ENCODE results near the gene CRADD. TPM values are rescaled to one million over a fixed set of nuclear protein-coding genes. Genes with fewer than 3 reads are reported as not detected.

CRADD gene
- total and polyA plus RNA-seq, 2 of the 4 experiments (the other 2 are of a cell fraction) = 11.1 to 14.0 TPM

DNA sequence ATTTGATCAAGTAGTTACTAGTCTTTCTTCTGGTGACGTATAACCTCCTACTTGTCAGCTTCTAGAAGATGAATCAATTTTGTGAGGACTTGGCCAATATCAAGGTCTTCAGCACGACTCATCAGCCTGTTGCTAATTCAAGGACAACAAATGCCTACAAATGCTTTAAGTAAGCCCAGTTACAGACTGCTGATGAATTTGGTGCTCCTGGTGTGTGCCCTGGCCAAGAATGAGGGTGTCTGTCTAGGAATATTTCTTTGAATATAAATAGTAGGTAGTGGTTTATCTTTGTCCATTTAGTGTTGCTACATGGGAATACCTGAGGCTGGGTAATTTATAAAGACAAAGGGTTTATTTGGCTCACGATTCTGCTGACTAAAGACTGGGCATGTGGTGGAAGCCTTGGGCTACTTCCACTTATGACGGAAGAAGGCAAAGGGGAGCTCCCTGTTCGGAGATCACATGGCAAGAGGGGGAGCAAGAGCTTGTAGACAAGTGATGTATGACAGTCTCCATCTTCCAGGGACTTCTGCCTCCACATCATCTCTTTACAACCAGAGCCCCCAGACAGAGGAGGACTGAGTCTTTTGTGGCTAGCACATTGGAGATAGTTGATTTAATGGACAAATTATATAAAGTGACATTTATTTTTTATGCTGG is 180.2 kb downstream of the CRADD start:
- Histone ChIP-seq H2BK120ac (ENCODE audit: low read depth, low read length) (no peak overlapping the region), H3K18ac (ENCODE audit: low read depth, low read length) (no peak overlapping the region), H3K4me2 (ENCODE audit: low read depth, low read length) (no peak overlapping the region), H4K5ac (ENCODE audit: low read depth, low read length) (no peak overlapping the region; the same call in 1 of the 2 replicates), H2BK20ac (ENCODE audit: low read depth, low read length) (no peak overlapping the region), H3K4me1 (ENCODE audit: control insufficient read depth, insufficient read depth, low read length) (0 out of 2 replicates have a peak, but pooled peaks cover 2% of the 10 kb centered on the region), H3K27me3 (ENCODE audit: control insufficient read depth, insufficient read depth, low read length) (no peaks in the 10 kb centered on the region), H3K36me3 (ENCODE audit: control insufficient read depth, insufficient read depth, low read length) (no peaks in the 10 kb centered on the region), H3K9me1 (ENCODE audit: insufficient read depth, low read length) (no peaks in the 10 kb centered on the region; the same call in 1 of the 2 replicates), H3K79me1 (ENCODE audit: low read depth in 1 of 2, low read length in 2 of 2) (no peaks in the 10 kb centered on the region), H3K27ac (ENCODE audit: insufficient read depth, low read length) (no peak overlapping the region), H3K4me3 (ENCODE audit: insufficient read depth, low read depth, low read length) (no peak overlapping the region), H2BK5ac (ENCODE audit: low read depth, low read length, poor library complexity, severe bottlenecking) (no peak overlapping the region), H2AFZ (replicated peaks; ENCODE audit: low read length, poor library complexity) (no peak overlapping the region), H2AK9ac (replicated peaks; ENCODE audit: low read depth, low read length, poor library complexity) (no peak overlapping the region), H4K91ac (ENCODE audit: insufficient read depth, low read depth, low read length) (no peak overlapping the region), H3K14ac (replicated peaks; ENCODE audit: low read depth, low read length) (0 out of 2 replicates have a peak overlapping the region, but pooled peaks have one; percentile 24), H4K20me1 (ENCODE audit: insufficient read depth, low read length) (no peaks in the 10 kb centered on the region), H3K9ac (ENCODE audit: low read depth, low read length) (no peak overlapping the region), H3K23ac (ENCODE audit: low read depth, low read length) (no peak overlapping the region), H2AK5ac (ENCODE audit: low read depth, low read length) (peak overlapping the region; percentile 15; the same call in 1 of the 2 replicates), H4K8ac (ENCODE audit: low read depth in 2 of 2, low read length in 2 of 2) (no peak overlapping the region), H3K9me3 (ENCODE audit: control insufficient read depth, insufficient read depth, low read length) (no peaks in the 10 kb centered on the region), H2BK15ac (ENCODE audit: low read depth, low read length) (no peak overlapping the region), H3K56ac (ENCODE audit: extremely low read depth, insufficient read depth, low read length) (no peak overlapping the region), H3K4ac (ENCODE audit: low read depth, low read length) (no peak overlapping the region)
- ChIA-PET CTCF (interaction anchor here (0.5 kb wide), 1 partner anchor 414 kb away, joined by 3 read pairs; no protein-coding TSS in a partner anchor), POLR2A (ENCODE audit: unreplicated experiment) (no interaction called here)
- in situ Hi-C loops (cut with MboI; ENCODE audit: low sequenced_read_pairs) = no loop called here
- no TSS peak for BruUV-seq (replicated peaks)
- intact Hi-C loops (cut with micrococcal nuclease) = no loop called here
- dilution Hi-C loops (cut with HindIII; ENCODE audit: low sequenced_read_pairs, unreplicated experiment) = no loop called here
- peak; percentile 84 for DNase-seq
- no peak for TF ChIP-seq POLR2A (IDR thresholded peaks at IDR 0.05; ENCODE audit: low read depth, low read length)
- peak; percentile 61; the same call in 1 of the 2 replicates for TF ChIP-seq CEBPB (IDR thresholded peaks at IDR 0.05; ENCODE audit: low read depth, low read length)
- 0 out of 2 replicates have a peak, but pooled peaks have one; percentile 30 for TF ChIP-seq FOS (IDR thresholded peaks at IDR 0.05; ENCODE audit: low read depth, low read length)
- no peak for TF ChIP-seq RCOR1 (IDR thresholded peaks at IDR 0.05; ENCODE audit: insufficient replicate concordance, low read length)
- 83% methylated on average over 1 of the region's 5 CpGs; no CpG with 5 or more reads in 1 of the 2 experiments for WGBS, 2 experiments (ENCODE audit: extremely low coverage in 2 of 2, insufficient read length in 1 of 2)
- ATAC-seq (ENCODE audit: low read depth) = peak; percentile 54; the same call in 1 of the 2 replicates

Measured in IMR-90 (cell line).